Hepatocyte (in vitro differentiated cells): ENCODE data around the gene TP63.

ENCODE experiments used
- CTCF ChIP-seq: fragments of 200-600 bp; sonication (generic); IDR thresholded peaks from 2 replicates; pipeline ENCODE4 v1.5.1; 2016; ENCODE audit warnings: antibody characterized with exemption, mild to moderate bottlenecking; ENCODE audit not compliant: poor library complexity
- EZH2 ChIP-seq: fragments of 200-600 bp; sonication (generic); IDR thresholded peaks from 2 replicates; pipeline ENCODE4 v1.6.1; 2016; ENCODE audit warnings: antibody characterized with exemption, mild to moderate bottlenecking, borderline replicate concordance
- EZH2phosphoT487 ChIP-seq: fragments of 200-600 bp; sonication (generic); IDR thresholded peaks from one replicate; pipeline ENCODE4 v1.6.1; 2018; ENCODE audit warnings: antibody characterized with exemption, mild to moderate bottlenecking, low read depth, moderate library complexity; ENCODE audit not compliant: unreplicated experiment, severe bottlenecking

GRCh38 chr3:189778340-189778950, 147.3 kb downstream of the TP63 start:
- TF ChIP-seq CTCF (no peak), EZH2phosphoT487 (no peak), EZH2 (no peak)
